ENCODE results near the gene PFKL.
"Not testable (repeated sequence)": the region's sequence is repeated elsewhere in the genome, so short reads cannot be mapped to it uniquely, and the experiment has no call there.

PFKL gene

DNA sequence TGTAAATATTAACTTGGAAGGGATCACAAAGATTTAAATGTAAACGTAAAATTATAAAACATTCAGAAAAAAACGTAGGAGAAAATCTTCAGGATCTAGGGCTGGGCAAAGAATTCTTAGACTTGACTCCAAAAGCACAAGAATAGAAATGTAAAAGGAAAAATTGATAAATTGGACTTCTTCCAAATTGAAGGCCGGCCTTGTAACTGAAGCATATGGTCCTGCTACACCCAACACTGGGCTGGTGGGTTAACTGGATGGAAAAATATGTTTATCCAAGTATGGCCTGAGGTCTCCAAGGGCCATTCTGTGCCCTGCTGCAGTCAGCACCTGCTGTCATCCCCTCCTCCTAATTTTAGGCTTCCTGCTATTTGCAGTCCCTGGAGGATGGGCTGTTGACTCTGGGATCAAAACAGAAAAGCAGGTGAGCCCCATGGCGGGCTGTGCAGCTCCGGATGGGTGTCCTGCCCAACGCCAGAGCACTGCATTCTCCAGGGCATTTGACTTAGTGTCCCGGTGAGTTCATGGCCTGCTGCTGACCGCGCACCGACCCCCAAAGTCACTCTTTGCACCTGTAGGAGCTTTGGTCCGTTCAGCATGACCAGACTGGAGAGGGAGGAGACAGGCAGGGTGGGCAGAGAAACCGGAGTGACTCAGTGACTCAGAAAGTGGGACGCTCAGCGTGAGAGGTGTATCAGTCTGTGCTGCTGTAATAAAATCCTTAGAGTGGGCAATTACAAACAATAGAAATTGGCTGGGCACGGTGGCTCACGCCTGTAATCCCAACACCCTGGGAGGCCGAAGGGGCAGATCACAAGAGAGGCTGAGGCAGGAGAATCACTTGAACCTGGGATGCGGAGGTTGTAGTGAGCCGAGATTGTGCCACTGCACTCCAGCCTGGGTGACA is 20.2 kb upstream of the PFKL start:
- DNase-seq: no peak

- no peak for DNase-seq
Observed at GRCh38 chr21:44281801-44282200, 18.1 kb upstream of the PFKL start.

- no peak for DNase-seq
Observed at GRCh38 chr21:44282370-44282769, 17.5 kb upstream of the PFKL start.

DNA sequence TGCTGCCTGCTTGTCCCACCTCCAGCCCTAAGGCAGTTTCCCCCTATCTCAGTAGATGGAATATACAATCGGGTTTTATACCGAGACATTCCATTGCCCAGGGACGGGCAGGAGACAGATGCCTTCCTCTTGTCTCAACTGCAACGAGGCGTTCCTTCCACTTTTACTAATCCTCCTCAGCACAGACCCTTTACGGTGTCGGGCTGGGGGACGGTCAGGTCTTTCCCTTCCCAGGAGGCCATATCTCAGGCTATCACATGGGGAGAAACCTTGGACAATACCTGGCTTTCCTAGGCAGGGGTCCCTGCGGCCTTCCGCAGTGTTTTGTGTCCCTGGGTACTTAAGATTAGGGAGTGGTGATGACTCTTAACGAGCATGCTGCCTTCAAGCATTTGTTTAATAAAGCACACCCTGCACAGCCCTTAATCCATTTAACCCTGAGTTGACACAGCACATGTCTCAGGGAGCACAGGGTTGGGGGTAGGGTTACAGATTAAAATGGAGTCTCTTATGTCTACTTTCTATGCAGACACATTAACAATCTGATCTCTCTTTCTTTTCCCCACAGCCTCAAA is 16.6 kb upstream of the PFKL start:
- not testable (repeated sequence) for DNase-seq

GRCh38 chr21:44283948-44284347 is 15.9 kb upstream of the PFKL start:
- DNase-seq: no peak

DNA sequence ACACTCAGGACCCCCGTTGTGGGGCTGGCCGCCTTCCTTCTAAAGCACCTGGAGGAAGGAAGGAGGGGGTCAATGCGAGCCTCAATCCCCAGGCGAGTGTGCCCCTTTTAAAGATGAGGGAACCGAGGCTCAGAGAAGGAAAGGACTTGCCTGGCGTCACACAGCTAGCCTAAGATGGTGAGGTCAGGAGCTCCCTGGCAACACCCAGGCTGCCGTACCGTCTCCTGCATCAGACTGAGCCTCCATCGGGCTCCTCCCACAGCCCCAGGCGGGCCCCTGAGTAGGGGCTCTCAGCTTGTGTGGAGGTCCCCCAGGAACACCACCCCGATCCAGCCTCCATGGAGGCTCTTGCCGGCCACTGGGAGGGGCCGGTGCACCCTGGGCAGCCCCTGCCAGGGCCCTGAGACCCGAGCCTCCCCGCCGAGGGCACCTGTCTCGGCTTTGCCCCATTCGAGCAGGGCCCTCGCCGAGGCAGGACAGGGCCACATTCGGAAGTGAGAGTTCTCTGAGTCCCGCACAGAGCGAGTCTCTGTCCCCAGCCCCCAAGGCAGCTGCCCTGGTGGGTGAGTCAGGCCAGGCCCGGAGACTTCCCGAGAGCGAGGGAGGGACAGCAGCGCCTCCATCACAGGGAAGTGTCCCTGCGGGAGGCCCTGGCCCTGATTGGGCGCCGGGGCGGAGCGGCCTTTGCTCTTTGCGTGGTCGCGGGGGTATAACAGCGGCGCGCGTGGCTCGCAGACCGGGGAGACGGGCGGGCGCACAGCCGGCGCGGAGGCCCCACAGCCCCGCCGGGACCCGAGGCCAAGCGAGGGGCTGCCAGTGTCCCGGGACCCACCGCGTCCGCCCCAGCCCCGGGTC is 14.5 kb upstream of the PFKL start, which contains the start of gene AIRE:
Gene AIRE (plus strand): TSS at position 739 of the 855 bp plus-strand sequence. CDS start 131 bp downstream, outside the sequence.
- no peak for DNase-seq

- DNase-seq: no peak
Observed at GRCh38 chr21:44286086-44286715, 13.7 kb upstream of the PFKL start.

GRCh38 chr21:44286716-44287632 is 12.9 kb upstream of the PFKL start:
- DNase-seq: no peak

- no peak for DNase-seq
Observed at GRCh38 chr21:44288251-44289110, 11.4 kb upstream of the PFKL start.

DNA sequence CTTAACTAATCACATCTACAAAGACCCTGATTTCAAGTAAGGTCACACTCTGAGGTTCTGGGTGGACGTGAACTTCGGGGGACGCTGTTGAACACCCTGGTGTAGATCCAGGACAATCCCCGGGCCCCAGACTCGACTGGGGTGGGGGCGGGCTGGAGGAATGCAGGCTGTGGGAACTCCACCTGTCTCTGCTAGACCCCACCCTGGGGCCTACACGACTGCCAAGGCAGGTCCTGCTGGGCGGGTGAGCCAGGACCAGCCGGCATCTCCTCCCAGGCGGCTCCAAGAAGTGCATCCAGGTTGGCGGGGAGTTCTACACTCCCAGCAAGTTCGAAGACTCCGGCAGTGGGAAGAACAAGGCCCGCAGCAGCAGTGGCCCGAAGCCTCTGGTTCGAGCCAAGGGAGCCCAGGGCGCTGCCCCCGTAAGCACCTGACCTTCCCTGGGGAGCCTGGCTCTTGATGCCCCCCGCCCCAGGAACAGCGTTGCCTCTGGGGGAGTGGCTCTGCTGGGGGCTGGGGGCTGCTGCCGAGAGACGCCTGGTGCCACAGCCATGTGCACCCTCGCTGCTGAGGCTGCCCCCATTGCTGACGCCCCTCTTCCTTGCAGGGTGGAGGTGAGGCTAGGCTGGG is 10.4 kb upstream of the PFKL start:
- no peak for DNase-seq

DNA sequence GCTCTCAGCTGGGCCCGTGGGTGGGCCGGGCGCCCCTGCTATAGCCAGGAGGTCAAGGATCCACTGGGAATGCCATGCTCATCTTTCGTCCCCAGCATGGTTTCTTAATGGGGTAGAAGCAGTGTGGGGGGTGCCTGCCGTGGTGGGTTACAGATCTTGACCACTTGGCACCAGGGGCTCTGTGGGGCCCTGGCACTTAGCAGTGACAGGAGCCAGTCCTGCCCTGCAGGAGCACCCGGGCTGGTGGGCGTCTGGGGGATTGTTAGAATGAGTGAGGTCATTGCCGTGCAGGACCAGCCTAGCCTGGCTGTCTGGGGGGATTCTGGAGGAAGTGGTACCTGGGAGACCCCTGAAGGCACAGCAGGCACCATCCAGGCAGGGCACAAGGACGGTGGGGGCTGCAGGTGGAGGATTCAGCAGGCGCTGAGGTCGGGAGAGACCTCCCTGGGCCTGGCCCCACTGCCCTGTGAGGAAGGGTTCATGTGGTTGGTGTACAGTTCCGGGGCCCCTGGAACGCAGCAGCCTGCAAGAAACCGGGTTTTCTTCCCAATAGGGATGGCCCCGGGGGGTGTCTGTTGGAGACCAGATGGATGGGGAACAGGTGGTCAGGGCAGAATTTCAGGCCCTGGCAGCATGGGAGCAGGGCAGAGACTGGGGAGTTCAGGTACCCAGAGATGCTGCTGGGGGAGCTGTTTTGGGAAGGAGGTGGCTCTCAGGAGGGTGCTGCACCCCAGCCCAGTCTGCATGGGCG is 9.4 kb upstream of the PFKL start:
- DNase-seq: no peak

GRCh38 chr21:44291078-44291935 is 8.5 kb upstream of the PFKL start:
- no peak for DNase-seq

DNA sequence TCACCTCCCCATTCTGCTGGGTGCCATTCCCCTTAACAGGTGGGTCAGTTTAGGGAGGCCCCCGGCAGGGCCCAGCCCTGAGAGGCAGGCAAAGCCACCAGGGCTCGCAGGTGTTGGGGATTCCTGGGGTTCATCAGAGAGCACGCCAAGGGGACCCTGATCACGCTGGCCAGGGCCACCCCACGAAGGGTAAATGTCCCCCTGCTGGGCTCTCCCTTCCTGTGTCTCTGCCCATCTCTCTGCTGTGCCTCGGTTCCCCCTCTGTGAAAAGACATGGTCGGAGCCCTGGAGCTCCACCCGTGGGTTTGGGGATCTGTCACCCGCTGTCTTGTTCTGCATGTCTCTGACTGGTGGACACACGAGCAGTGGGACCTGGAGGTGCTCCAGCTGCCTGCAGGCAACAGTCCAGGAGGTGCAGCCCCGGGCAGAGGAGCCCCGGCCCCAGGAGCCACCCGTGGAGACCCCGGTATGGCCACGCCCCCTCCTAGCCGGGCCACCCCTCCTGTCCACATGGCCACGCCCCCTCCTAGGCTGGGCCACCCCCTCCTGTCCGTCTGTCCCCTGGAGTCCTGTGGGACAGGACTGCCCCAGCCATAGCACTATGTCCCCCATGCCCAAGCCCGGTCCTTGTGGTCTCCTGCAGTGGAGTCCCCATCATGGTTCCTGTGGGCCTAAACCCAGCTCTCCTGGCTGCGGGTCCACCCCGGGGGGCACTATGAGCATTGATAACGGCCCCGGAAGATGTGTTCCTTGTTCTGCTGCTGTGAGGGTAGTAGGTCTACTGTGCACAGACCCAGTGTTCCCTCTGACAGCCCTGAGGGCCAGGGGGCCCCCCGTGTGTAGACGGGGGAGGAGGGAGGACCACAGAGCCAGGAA is 7.7 kb upstream of the PFKL start:
- DNase-seq: no peak

DNA sequence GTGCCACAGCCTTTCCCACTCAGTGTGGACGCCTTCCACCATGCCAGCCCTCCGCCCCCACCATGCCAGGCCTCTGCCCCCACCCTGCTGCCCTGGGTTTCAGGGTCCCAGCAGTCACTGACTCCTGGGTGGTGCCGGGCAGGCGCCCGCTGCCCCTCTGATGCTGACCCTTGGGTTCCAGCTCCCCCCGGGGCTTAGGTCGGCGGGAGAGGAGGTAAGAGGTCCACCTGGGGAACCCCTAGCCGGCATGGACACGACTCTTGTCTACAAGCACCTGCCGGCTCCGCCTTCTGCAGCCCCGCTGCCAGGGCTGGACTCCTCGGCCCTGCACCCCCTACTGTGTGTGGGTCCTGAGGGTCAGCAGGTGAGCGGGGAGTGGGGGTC is 7.0 kb upstream of the PFKL start:
- DNase-seq: no peak

GRCh38 chr21:44293551-44294231 is 6.2 kb upstream of the PFKL start:
- DNase-seq: no peak

DNA sequence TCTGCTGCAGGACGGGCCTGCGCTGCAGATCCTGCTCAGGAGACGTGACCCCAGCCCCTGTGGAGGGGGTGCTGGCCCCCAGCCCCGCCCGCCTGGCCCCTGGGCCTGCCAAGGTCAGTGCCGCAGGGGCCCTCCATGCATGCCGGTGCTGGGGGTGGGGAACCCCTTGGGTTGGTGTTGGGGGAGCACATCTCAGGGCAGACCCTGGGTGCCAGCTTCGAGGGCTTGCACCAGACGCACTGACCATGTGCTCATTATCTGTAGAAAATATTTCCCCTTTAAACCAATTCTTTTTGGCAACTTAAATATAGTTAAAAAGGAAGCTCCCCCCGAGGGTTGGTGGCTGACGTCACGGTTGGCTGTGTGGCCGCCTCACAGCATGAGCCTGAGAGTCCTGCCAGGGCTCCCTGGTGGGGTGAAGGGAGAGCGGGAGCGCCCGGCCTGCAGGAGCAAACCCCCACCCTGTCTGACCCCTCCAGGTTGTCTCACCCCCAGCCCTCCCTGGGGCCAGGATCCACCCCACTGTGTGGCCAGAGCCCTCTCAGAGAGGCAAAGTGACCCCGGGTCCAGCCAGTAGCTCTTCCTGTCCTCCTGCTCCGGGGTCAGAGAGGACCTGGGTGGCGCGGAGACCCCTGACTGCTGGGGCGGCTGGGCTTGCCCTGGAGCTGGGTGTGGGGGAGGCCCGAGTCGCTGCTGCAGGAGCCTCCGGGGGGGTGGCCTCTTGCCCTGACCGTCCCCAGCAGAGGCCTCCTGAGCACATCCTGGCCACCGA is 5.3 kb upstream of the PFKL start:
- DNase-seq: no peak
